Endothelial cell of umbilical vein (primary cell): Measurements from ENCODE around the gene MAGI1. TPM values are rescaled to one million over a fixed set of nuclear protein-coding genes. Genes with fewer than 3 reads are reported as not detected.

Source experiments
- BruUV-seq: library from RNA; stranded (reverse); fragments of 400-500 nt; replicated peaks from 2 replicates; lab custom pipeline; 2021; lab: Mats Ljungman, UMichigan
- CTCF ChIA-PET: fragments of 300-600, 350-600 bp; sonication (Branson Sonifier 250); formaldehyde crosslinking; loops from one replicate; lab custom pipeline; 2021; ENCODE audit warnings: antibody characterized with exemption, inconsistent platforms; lab: Charles Lee
- POLR2A ChIA-PET: fragments of 300-600, 350-600 bp; sonication (Branson Sonifier 250); formaldehyde crosslinking; loops from one replicate; lab custom pipeline; 2021; ENCODE audit warnings: antibody characterized with exemption, inconsistent platforms; lab: Charles Lee
- DNase-seq: peaks from one replicate; pipeline ENCODE4 v3.0.0-alpha.2; 2011; ENCODE audit warnings: low read depth, low spot score
- FAIRE-seq: peaks from 2 replicates; lab custom pipeline; 2011; peaks lifted over from hg19 to GRCh38; lab: Jason Lieb, UNC
- H2AFZ ChIP-seq: 2 replicates; pipeline ENCODE4 v1.6.0; 2012; ENCODE audit warnings: low read depth, low read length, control low read depth, inconsistent platforms
- H3K27ac ChIP-seq: 2 replicates; pipeline ENCODE4 v1.5.1; 2011; ENCODE audit warnings: low read depth, mild to moderate bottlenecking, control low read depth, low read length, moderate library complexity; ENCODE audit not compliant: insufficient read depth
- H3K27me3 ChIP-seq, 2 experiments: 2 replicates each; pipeline versions ENCODE4 v1.6.0 to v1.6.1; 2011; ENCODE audit warnings: low read length in 2 of 2, mixed read lengths in 1 of 2; ENCODE audit not compliant: control insufficient read depth in 2 of 2, insufficient read depth in 2 of 2
- H3K36me3 ChIP-seq, 2 experiments: 2 replicates in 1 of 2; 3 replicates in 1 of 2; pipeline ENCODE4 v1.5.1; 2011; ENCODE audit warnings: low read length in 2 of 2, mild to moderate bottlenecking in 1 of 2, moderate library complexity in 1 of 2; ENCODE audit not compliant: control insufficient read depth in 2 of 2, insufficient read depth in 2 of 2; ENCODE audit errors: extremely low read depth in 1 of 2
- H3K4me1 ChIP-seq: 3 replicates; pipeline ENCODE4 v1.5.1; 2011; ENCODE audit warnings: mild to moderate bottlenecking, low read length; ENCODE audit not compliant: control insufficient read depth, insufficient read depth; ENCODE audit errors: extremely low read depth
- H3K4me2 ChIP-seq: 2 replicates; pipeline ENCODE4 v1.6.1; 2011; ENCODE audit warnings: low read length, control low read depth, mixed read lengths; ENCODE audit not compliant: insufficient read depth
- H3K4me3 ChIP-seq, 3 experiments: fragments of 200-600 bp in 1 of 3; sonication (generic), shearing (Covaris generic) in 1 of 3; replicated peaks in 1 of 3; 2 replicates each; pipeline ENCODE4 v1.5.1; 2011 to 2016; ENCODE audit warnings: control low read depth in 3 of 3, low read length in 3 of 3, mild to moderate bottlenecking in 2 of 3, inconsistent platforms in 1 of 3, low read depth in 1 of 3, moderate library complexity in 1 of 3; ENCODE audit not compliant: insufficient read depth in 1 of 3
- H3K79me2 ChIP-seq: 2 replicates; pipeline ENCODE4 v1.6.0; 2012; ENCODE audit warnings: low read length, inconsistent platforms; ENCODE audit not compliant: control insufficient read depth, insufficient read depth
- H3K9ac ChIP-seq: replicated peaks from 2 replicates; pipeline ENCODE3; 2011; ENCODE audit warnings: low read length, control low read depth; ENCODE audit not compliant: insufficient read depth; ENCODE audit errors: extremely low read depth
- H3K9me1 ChIP-seq: replicated peaks from 3 replicates; pipeline ENCODE4 v1.6.0; 2011; ENCODE audit warnings: mild to moderate bottlenecking, low read length; ENCODE audit not compliant: control insufficient read depth, insufficient read depth; ENCODE audit errors: extremely low read depth
- H3K9me3 ChIP-seq: replicated peaks from 2 replicates; pipeline ENCODE4 v1.5.1; 2012; ENCODE audit warnings: low read length, inconsistent platforms; ENCODE audit not compliant: control insufficient read depth, insufficient read depth
- H4K20me1 ChIP-seq: replicated peaks from 2 replicates; pipeline ENCODE3; 2011; ENCODE audit warnings: mild to moderate bottlenecking, low read length; ENCODE audit not compliant: control insufficient read depth, insufficient read depth; ENCODE audit errors: extremely low read depth
- CTCF ChIP-seq, 2 donors: IDR thresholded peaks; 1 replicate in 1 of 2; 2 replicates in 1 of 2; pipeline ENCODE4 v1.5.1; 2011; ENCODE audit warnings: low read length in 2 of 2, mild to moderate bottlenecking in 2 of 2, moderate library complexity in 2 of 2, control low read depth in 1 of 2, inconsistent platforms in 1 of 2, low read depth in 1 of 2; ENCODE audit not compliant: insufficient read depth in 1 of 2; ENCODE audit errors: extremely low read depth in 1 of 2
- EZH2 ChIP-seq: IDR thresholded peaks from 2 replicates; pipeline ENCODE4 v1.6.1; 2012; ENCODE audit warnings: borderline replicate concordance, low read depth, mild to moderate bottlenecking, moderate library complexity, low read length, inconsistent platforms; ENCODE audit not compliant: severe bottlenecking
- FOS ChIP-seq: IDR thresholded peaks from 2 replicates; pipeline ENCODE4 v1.6.1; 2011; ENCODE audit warnings: mild to moderate bottlenecking, low read length, moderate library complexity, borderline replicate concordance; ENCODE audit not compliant: insufficient read depth
- GATA2 ChIP-seq: IDR thresholded peaks from 2 replicates; pipeline ENCODE4 v1.7.0; 2011; ENCODE audit warnings: low read depth, mild to moderate bottlenecking, moderate library complexity, mixed read lengths, low read length; ENCODE audit not compliant: insufficient read length, insufficient read depth
- JUN ChIP-seq: IDR thresholded peaks from 2 replicates; pipeline ENCODE4 v1.6.1; 2011; ENCODE audit warnings: borderline replicate concordance, low read depth; ENCODE audit not compliant: insufficient read length, insufficient read depth
- MAX ChIP-seq: IDR thresholded peaks from 2 replicates; pipeline ENCODE4 v1.6.1; 2011; ENCODE audit not compliant: insufficient read depth, insufficient read length
- MYC ChIP-seq: IDR thresholded peaks from one replicate; pipeline ENCODE4 v1.6.1; 2011; ENCODE audit warnings: mild to moderate bottlenecking, low read depth, low read length
- POLR2A ChIP-seq: IDR thresholded peaks from 2 replicates; pipeline ENCODE4 v1.6.1; 2012; ENCODE audit warnings: low read depth, mild to moderate bottlenecking, control low read depth, low read length
- POLR2AphosphoS5 ChIP-seq: IDR thresholded peaks from 2 replicates; pipeline ENCODE4 v1.6.1; 2012; ENCODE audit warnings: low read depth, mild to moderate bottlenecking, control low read depth, low read length, moderate library complexity; ENCODE audit not compliant: insufficient read depth
- dilution Hi-C: fragments of 300-500 bp; cut with MboI; formaldehyde crosslinking; loops from one replicate; pipeline ENCODE4 v1.15.0; 2019; ENCODE audit warnings: low sequenced_read_pairs; ENCODE audit not compliant: extremely low pct_ligation_motif_present
- intact Hi-C: fragments of 100-400 bp; cut with micrococcal nuclease; formaldehyde crosslinking; loops from one replicate; pipeline ENCODE4 v1.10.0; 2022
- polyA plus RNA-seq, 4 experiments: library from polyadenylated mRNA; depleted of rRNA in 3 of 4; stranded (reverse) in 3 of 4; unstranded in 1 of 4; fragments of >200 nt; gene quantifications; 2 replicates each; pipeline versions ENCODE4 v1.2.1 to v1.2.3, GENCODE V29; 2011 to 2012; ENCODE audit warnings: missing spikeins in 1 of 4
- total RNA-seq: library from RNA; stranded (reverse); gene quantifications from 2 replicates; pipeline ENCODE4 v1.2.3, GENCODE V29; 2021

The MAGI1 gene
- total and polyA plus RNA-seq, 2 donors (not counting 3 experiments of a cell fraction or from before 2014, with no cell fraction given): 10.1 to 47.9 TPM

GRCh38 chr3:65703820-65704219, 334.9 kb downstream of the MAGI1 start:
- Histone ChIP-seq H3K79me2 (no peaks in the 10 kb centered on the region), H3K27ac (no peak overlapping the region), H3K4me2 (no peak overlapping the region), H3K9me1 (peaks cover 2% of the 10 kb centered on the region), H3K4me1 (no peaks in the 10 kb centered on the region), H3K4me3 (no peak overlapping the region), H3K36me3 (no peaks in the 10 kb centered on the region), H2AFZ (no peak overlapping the region), H3K9me3 (no peaks in the 10 kb centered on the region), H3K27me3 (no peaks in the 10 kb centered on the region), H3K9ac (no peak overlapping the region), H4K20me1 (no peaks in the 10 kb centered on the region)
- intact Hi-C loops: no loop called here
- POLR2A ChIA-PET: no interaction called here
- no peak for DNase-seq
- FAIRE-seq: no peak
- CTCF ChIA-PET: no interaction called here
- dilution Hi-C loops: no loop called here
- no TSS peak for BruUV-seq
- no peak for TF ChIP-seq FOS
- no peak for TF ChIP-seq EZH2
- no peak for TF ChIP-seq POLR2A
- TF ChIP-seq MYC: no peak
- TF ChIP-seq MAX: no peak
- no peak for TF ChIP-seq GATA2
- TF ChIP-seq CTCF (IDR thresholded peaks at IDR 0.05; ENCODE audit: extremely low read depth in 1 of 2, insufficient read depth in 1 of 2, low read depth in 1 of 2, low read length in 2 of 2): no peak
- no peak for TF ChIP-seq POLR2AphosphoS5
- no peak for TF ChIP-seq JUN
